Left lung (tissue), 10 donors: ENCODE measurements around the gene ARHGAP27. TPM values are rescaled to one million over a fixed set of nuclear protein-coding genes. Genes with fewer than 3 reads are reported as not detected.
"Not testable (repeated sequence)": the region's sequence is repeated elsewhere in the genome, so short reads cannot be mapped to it uniquely, and the experiment has no call there.

ENCODE experiments used
- ATAC-seq: fragments of 200-7000 bp; cut with Tn5 transposase; one replicate; pipeline ENCODE4 v1.9.1; 2020; ENCODE audit warnings: moderate library complexity
- DNase-seq, 4 donors: peaks; one replicate each; pipeline ENCODE4 v3.0.0-alpha.2; 2013 to 2020
- H3K27ac ChIP-seq, 2 donors: fragments of 200-600 bp; sonication (generic) in 1 of 2; one replicate each; pipeline versions ENCODE4 v1.5.0 to v1.8.0; 2020 to 2021
- H3K27me3 ChIP-seq, 2 donors: fragments of 200-600 bp; sonication (generic) in 1 of 2; one replicate each; pipeline versions ENCODE4 v1.5.0 to v1.8.0; 2020 to 2021
- H3K36me3 ChIP-seq, 2 donors: fragments of 200-600 bp; sonication (generic) in 1 of 2; one replicate each; pipeline versions ENCODE4 v1.5.0 to v1.8.0; 2020 to 2021
- H3K4me1 ChIP-seq, 2 donors: fragments of 200-600 bp; one replicate each; pipeline ENCODE4 v1.8.0; 2021
- H3K4me3 ChIP-seq, 2 donors: fragments of 200-600 bp; sonication (generic) in 1 of 2; one replicate each; pipeline versions ENCODE4 v1.5.0 to v1.8.0; 2020 to 2021; ENCODE audit warnings: mild to moderate bottlenecking in 1 of 2
- H3K9me3 ChIP-seq, 2 donors: fragments of 200-600 bp; sonication (generic) in 1 of 2; one replicate each; pipeline versions ENCODE4 v1.5.0 to v1.8.0; 2020 to 2021
- intact Hi-C, 2 donors: fragments of 100-400 bp; cut with DNase I; formaldehyde crosslinking; loops; one replicate each; pipeline versions ENCODE4 v1.11.2 to v1.14.2; 2022
- polyA plus RNA-seq, 6 donors: library from polyadenylated mRNA; unstranded; fragments of 120-200 nt; gene quantifications; one replicate each; pipeline ENCODE4 v1.2.1, GENCODE V29; 2013; ENCODE audit not compliant: insufficient read length in 6 of 6
- total RNA-seq, 2 donors: library from RNA; stranded (reverse); fragmentation: NEBNext Ultra II Directional; extraction: Animal tissue kit (Norgen Biotek cat#: 25700); gene quantifications; one replicate each; pipeline ENCODE4 v1.2.1, GENCODE V29; 2021
- TF ChIP-seq, protein P1 (sequence below), 2 donors: fragments of 200-600 bp; sonication (generic) in 1 of 2; IDR thresholded peaks; one replicate each; pipeline versions ENCODE4 v1.5.0 to v1.8.0; 2021; ENCODE audit warnings: antibody characterized with exemption in 2 of 2
- donor health status: DM: no; HTN: yes; CAD: no.
- donor health status: DM: no; HTN: no; CAD: no.

ARHGAP27 gene
- total and polyA plus RNA-seq, 8 donors: 22.3 to 80.6 (median 29.2) TPM

DNA sequence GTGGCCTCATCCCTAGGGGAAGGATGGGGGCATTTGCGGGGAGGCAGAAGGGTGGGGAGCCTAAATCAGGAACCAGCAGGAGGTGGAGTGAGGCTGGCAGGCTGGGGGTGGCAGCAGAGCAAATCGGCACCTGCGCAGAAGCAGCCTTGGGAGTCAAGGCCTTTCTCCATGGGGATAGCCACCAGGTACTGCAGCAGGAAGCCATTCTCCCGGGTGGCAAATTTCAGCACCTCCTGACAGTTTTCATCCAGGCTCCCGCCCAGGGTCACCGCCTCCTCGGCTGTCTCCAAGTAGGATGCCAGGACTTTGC is 20.5 kb upstream of the ARHGAP27 start:
- DNase-seq: peak in 1 of 4 donors; percentile 7
- H3K36me3 ChIP-seq: peaks cover 0 to 67% of the 10 kb centered on the region in 2 donors
- H3K27ac ChIP-seq, intact Hi-C loops, H3K27me3 ChIP-seq, H3K4me3 ChIP-seq, ATAC-seq, H3K9me3 ChIP-seq, H3K4me1 ChIP-seq: not testable (repeated sequence)

DNA sequence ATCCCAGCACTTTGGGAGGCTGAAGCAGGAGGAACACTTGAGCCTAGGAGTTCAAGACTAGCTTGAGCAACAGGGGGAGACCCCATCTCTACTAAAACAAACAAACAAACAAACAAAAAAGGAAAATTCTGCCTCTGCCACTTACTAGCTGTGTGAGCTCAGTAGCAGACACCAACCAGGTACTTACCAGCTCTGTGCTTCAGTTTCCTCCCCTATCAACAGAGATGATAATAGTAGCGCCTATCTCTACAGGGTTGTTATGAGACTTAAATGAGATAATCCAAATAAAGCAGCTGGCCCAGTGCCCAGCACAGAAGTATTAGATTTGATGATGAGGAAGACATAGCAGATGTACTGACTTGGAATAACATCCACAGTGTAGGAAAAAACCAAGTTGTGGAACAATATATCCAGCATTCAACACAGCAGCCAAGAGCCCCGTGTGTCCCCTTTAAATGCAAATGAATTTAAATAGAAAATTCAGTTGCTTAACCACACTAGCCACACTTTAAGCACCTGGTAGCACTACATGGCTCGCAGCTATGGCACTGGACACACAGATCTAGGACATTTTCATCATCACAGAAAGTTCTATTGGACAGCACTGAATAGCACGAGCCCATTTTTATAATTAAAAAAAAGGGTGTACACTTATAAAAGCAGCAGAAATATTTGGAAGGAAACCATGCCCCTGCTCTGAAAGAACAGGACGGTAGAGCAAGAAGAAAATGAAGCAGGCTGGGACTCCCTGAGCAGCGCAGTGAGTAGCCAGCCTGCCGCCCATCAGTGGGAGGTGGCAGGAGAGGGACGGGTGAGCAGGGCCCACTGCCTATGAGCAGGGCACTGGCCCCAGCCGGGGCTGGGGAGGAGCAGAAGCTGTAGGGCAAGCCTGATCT is 19.9 kb upstream of the ARHGAP27 start:
- H3K9me3 ChIP-seq, H3K27ac ChIP-seq, H3K4me3 ChIP-seq, H3K4me1 ChIP-seq, H3K27me3 ChIP-seq, ATAC-seq, intact Hi-C loops: not testable (repeated sequence)
- peak in 1 of 4 donors; percentile 1 for DNase-seq
- peaks cover 0 to 64% of the 10 kb centered on the region in 2 donors for H3K36me3 ChIP-seq

DNA sequence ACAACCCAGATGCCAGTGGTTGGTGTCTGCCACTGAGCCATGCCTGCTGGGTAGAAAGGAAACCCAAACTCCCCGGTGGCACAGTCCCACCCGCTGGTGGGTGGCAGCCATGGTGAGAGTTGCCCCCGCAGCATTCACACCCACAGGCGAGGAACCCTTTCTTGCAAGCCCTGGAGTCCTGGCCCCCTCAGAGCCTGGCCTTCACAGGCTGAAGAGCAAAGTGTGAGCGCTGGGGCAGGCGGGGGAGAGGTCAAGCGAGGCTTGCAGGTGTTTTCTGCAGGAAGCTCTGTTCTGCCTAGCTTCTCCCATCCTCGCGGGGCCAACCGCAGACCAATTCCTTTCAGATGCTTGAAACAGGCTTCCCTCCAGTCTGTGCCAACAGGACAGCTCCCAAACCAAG is 19.0 kb upstream of the ARHGAP27 start:
- H3K9me3 ChIP-seq, H3K27ac ChIP-seq, intact Hi-C loops, ATAC-seq, H3K27me3 ChIP-seq, H3K4me3 ChIP-seq: not testable (repeated sequence)
- Histone ChIP-seq H3K36me3 (peaks cover 0 to 64% of the 10 kb centered on the region in 2 donors), H3K4me1 (peaks cover 0 to 18% of the 10 kb centered on the region in 2 donors)
- DNase-seq: peak in 1 of 4 donors; percentile 13

DNA sequence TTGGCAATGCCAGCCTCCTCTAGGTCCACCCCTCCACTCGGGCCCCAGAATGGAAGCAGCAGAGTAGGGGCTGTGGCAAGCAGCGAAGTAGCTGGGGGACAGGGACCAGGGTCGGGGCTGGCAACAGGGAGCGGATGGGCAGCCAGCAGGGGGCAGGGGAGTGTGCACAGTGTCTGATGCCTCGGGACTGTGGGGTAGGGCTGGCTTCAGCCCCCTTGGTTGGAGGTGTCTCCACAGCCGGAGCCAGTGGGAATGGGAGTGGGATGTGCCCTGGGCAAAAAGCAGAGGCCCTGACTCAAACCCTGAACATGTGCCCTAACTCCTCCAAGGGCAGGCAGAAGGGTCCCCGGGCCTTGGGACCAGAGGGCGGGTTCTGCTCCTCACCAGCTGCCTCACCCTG is 18.5 kb upstream of the ARHGAP27 start:
- Histone ChIP-seq H3K4me3 (no peak overlapping the region), H3K4me1 (peaks cover 0 to 22% of the 10 kb centered on the region in 2 donors), H3K9me3 (no peaks in the 10 kb centered on the region), H3K27ac (no peak overlapping the region), H3K27me3 (no peaks in the 10 kb centered on the region), H3K36me3 (peaks cover 0 to 58% of the 10 kb centered on the region in 2 donors)
- peak in 1 of 4 donors; percentile 30 for DNase-seq
- TF ChIP-seq, protein P1, sequence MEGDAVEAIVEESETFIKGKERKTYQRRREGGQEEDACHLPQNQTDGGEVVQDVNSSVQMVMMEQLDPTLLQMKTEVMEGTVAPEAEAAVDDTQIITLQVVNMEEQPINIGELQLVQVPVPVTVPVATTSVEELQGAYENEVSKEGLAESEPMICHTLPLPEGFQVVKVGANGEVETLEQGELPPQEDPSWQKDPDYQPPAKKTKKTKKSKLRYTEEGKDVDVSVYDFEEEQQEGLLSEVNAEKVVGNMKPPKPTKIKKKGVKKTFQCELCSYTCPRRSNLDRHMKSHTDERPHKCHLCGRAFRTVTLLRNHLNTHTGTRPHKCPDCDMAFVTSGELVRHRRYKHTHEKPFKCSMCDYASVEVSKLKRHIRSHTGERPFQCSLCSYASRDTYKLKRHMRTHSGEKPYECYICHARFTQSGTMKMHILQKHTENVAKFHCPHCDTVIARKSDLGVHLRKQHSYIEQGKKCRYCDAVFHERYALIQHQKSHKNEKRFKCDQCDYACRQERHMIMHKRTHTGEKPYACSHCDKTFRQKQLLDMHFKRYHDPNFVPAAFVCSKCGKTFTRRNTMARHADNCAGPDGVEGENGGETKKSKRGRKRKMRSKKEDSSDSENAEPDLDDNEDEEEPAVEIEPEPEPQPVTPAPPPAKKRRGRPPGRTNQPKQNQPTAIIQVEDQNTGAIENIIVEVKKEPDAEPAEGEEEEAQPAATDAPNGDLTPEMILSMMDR (IDR thresholded peaks at IDR 0.05): no peak
- intact Hi-C loops: no loop called here
- ATAC-seq: no peak

DNA sequence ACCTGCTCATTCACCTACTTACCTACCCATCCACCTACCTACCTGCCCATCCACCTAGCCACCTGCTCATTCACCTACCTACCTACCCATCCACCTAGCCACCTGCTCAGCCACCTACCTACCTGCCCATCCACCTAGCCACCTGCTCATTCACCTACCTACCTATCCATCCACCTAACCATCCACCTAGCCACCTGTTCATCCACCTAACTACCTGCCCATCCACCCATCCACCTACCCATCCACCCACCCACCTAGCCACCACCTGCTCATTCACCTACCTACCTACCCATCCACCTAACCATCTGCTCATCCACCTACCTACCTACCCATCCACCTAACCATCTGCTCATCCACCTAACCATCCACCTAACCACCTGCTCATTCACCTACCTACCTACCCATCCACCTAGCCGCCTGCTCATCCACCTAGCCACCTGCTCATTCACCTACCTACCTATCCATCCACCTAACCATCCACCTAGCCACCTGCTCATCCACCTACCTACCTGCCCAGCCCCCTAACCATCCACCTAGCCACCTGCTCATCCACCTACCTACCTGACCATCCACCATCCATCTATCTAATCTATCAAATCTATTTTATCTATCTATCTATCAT is 17.1 kb upstream of the ARHGAP27 start:
- not testable (repeated sequence) for H3K9me3 ChIP-seq

DNA sequence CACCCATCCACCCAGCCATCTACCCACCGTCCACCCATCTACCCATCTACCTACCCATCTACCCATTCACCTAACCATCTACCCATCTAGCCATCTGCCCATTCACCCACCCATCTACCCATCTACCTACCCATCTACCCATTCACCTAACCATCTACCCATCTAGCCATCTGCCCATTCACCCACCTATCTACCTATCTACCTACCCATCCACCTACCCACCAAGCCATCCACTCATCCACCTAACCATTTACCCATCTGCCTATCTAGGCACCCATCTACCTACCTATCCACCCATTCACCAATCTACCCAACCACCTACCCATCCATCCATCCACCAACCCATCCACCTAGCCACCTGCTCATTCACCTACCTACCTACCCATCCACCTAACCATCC is 16.6 kb upstream of the ARHGAP27 start:
- H3K27ac ChIP-seq, ATAC-seq: not testable (repeated sequence)

More for the DNA sequence above, 17.1 kb upstream of the ARHGAP27 start:
- H3K27ac ChIP-seq, intact Hi-C loops, H3K4me3 ChIP-seq, ATAC-seq, H3K27me3 ChIP-seq: not testable (repeated sequence)
- peaks cover 0 to 26% of the 10 kb centered on the region in 2 donors for H3K4me1 ChIP-seq
- H3K36me3 ChIP-seq: peaks cover 0 to 55% of the 10 kb centered on the region in 2 donors
- peak in 1 of 4 donors; percentile 0 for DNase-seq

DNA sequence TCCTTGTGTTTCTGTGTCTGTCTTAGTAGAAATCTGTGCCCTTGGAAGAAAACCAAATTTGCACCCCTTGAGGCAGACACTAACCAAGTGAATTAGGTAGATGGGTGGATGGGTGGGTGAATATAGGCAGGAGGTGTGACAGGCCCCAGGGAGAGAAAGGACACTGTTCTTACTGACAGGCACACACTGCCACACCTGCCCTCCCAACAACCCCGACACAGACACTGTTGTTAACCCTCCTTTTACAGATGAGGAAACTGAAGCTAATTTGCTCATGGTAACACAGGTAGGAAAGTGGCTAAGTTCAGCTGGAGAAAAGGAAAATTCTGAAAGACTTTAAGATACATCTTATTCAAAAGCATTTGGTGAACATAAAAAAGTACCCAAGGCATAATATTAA is 15.8 kb upstream of the ARHGAP27 start:
- ATAC-seq, intact Hi-C loops, H3K9me3 ChIP-seq, H3K27me3 ChIP-seq, H3K4me3 ChIP-seq: not testable (repeated sequence)
- peak in 1 of 4 donors; percentile 14 for DNase-seq
- Histone ChIP-seq H3K4me1 (peaks cover 0 to 26% of the 10 kb centered on the region in 2 donors), H3K27ac (peak overlapping the region in 1 of 2 donors; percentile 69), H3K36me3 (peaks cover 0 to 55% of the 10 kb centered on the region in 2 donors)

More for the DNA sequence above, 16.6 kb upstream of the ARHGAP27 start:
- Histone ChIP-seq H3K36me3 (peaks cover 0 to 54% of the 10 kb centered on the region in 2 donors), H3K4me1 (peaks cover 0 to 26% of the 10 kb centered on the region in 2 donors)
- H3K9me3 ChIP-seq, H3K4me3 ChIP-seq, H3K27me3 ChIP-seq, intact Hi-C loops: not testable (repeated sequence)
- peak in 1 of 4 donors; percentile 8 for DNase-seq

DNA sequence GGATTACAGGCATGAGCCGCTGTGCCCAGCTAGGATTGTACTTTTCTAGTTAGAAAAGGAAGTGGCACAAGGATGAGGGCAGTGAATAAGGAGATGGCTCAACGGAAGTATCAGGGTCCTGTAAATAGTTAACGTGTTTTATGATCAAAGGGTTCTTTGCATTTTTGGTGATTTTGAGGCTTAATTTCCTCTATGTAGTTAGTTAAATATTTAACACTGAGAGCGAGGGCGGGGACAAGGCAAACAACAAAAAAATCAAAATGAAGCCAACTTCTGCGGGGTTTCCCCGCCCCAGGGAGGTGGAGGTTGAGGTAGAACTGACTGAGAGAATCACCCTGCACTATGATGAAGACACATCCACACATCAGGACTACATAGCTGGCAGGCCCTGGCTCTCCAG is 15.4 kb upstream of the ARHGAP27 start:
- Histone ChIP-seq H3K27ac (peak overlapping the region; percentile 48 to 69), H3K4me1 (peaks cover 0 to 26% of the 10 kb centered on the region in 2 donors), H3K36me3 (peaks cover 0 to 54% of the 10 kb centered on the region in 2 donors)
- peak; percentile 64 for ATAC-seq
- H3K4me3 ChIP-seq, H3K27me3 ChIP-seq, intact Hi-C loops, H3K9me3 ChIP-seq, DNase-seq: not testable (repeated sequence)

DNA sequence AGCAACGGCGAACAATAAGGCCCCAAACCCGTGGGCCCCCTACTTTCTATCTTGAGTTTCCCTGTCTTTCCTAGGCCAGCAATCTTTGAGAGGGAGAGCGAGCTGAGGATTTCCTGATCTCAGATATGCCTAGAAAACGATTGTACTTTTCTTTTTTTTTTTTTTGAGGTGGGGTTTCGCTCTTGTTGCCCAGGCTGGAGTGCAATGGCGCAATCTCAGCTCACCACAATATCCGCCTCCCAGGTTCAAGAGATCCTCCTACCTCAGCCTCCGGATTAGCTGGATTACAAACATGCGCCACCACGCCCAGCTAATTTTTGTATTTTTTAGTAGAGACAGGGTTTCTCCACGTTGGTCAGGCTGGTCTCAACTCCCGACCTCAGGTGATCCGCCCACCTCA is 15.0 kb upstream of the ARHGAP27 start:
- Histone ChIP-seq H3K36me3 (peaks cover 0 to 51% of the 10 kb centered on the region in 2 donors), H3K4me1 (peaks cover 0 to 26% of the 10 kb centered on the region in 2 donors), H3K27ac (peak overlapping the region; percentile 69 to 77)
- H3K9me3 ChIP-seq, H3K27me3 ChIP-seq, DNase-seq, H3K4me3 ChIP-seq, intact Hi-C loops: not testable (repeated sequence)
- ATAC-seq: peak; percentile 51

DNA sequence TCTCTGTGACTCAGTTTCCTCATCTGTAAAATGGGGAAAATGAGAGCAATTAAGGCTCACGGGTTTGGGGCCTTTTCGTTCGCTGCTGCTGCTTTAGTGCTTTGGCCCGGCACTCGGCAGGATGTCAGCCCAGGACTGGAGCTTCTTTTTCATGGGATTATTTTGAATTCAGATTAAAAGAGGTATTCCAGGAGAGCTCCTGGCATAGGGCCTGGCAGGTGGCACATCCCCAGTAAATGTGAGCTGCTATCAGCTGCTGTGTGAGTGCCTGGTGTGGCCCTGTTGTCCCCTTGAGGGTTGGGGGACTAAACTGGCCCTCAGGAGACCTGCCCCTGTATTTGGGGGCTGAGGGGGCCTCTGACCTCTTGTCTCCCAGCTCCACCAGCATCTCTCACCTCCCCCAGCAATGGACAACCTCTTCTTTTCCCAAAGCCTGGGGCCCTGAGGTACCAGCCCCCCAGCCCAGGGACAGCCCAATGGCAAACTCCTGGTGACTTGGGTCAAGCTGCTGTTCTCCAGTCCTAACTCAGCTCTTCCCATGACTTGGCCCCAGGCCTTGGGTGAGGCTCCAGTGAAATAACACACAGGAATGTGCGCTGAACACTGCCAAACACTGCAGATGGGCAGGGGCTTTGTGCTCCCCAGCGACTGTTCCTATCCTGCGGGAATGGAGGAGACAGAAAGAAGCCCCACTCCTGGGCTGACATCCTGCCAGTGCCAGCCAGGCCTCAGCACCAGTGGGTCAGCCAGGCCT is 14.4 kb upstream of the ARHGAP27 start:
- intact Hi-C loops, H3K27me3 ChIP-seq, H3K4me3 ChIP-seq, H3K9me3 ChIP-seq: not testable (repeated sequence)
- DNase-seq (peak in 1 of 4 donors; percentile 39), ATAC-seq (peak; percentile 67)
- peaks cover 0 to 26% of the 10 kb centered on the region in 2 donors for H3K4me1 ChIP-seq
- H3K36me3 ChIP-seq: peaks cover 0 to 55% of the 10 kb centered on the region in 2 donors
- peak overlapping the region; percentile 69 to 77 for H3K27ac ChIP-seq

DNA sequence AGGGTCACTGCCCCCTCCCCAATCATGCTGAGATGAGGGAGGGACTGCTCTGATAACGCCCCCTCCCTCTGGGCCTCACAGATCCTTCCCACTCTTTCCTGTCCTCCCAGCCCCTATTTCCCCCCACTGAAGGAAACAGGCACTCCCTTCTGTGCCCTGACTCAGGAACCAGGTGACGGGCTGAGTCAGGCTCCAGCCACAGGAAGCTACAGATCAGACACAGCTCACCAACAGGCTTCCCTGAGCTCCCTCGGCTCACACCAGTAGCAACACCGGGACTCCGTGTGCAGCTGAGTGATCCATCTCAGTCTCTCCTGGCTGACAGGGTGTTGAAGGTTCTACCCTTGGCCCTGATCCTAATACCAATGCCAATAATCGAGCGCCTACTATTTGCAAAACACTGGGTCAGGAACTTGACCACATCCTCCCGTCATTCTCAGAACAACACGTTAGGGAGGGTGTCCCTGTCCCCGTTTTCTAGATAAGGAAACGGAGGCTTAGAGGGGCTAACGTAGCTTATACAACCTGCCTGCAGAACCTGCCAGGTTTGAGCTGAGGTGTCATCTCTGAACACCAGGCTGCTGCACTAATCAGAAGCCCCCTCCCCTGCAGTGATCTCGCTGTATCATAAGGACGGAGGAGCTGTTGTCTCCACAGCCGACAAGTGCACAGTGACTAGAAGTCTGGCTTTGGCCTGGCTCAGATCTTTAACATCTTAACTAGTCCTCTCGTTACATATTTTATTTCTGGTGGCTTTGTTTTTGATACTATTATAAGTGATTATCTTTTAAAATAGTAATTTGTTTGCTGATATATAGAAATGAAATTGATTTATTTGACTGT is 13.5 kb upstream of the ARHGAP27 start:
- Histone ChIP-seq H3K4me1 (peaks cover 0 to 28% of the 10 kb centered on the region in 2 donors), H3K36me3 (peaks cover 0 to 52% of the 10 kb centered on the region in 2 donors), H3K27ac (peak overlapping the region; percentile 33 to 65)
- H3K4me3 ChIP-seq, H3K27me3 ChIP-seq, H3K9me3 ChIP-seq, intact Hi-C loops: not testable (repeated sequence)
- peak; percentile 69 for ATAC-seq
- peak in 1 of 4 donors; percentile 3 for DNase-seq
